Measurements from ENCODE around the gene BANF2.

DNA sequence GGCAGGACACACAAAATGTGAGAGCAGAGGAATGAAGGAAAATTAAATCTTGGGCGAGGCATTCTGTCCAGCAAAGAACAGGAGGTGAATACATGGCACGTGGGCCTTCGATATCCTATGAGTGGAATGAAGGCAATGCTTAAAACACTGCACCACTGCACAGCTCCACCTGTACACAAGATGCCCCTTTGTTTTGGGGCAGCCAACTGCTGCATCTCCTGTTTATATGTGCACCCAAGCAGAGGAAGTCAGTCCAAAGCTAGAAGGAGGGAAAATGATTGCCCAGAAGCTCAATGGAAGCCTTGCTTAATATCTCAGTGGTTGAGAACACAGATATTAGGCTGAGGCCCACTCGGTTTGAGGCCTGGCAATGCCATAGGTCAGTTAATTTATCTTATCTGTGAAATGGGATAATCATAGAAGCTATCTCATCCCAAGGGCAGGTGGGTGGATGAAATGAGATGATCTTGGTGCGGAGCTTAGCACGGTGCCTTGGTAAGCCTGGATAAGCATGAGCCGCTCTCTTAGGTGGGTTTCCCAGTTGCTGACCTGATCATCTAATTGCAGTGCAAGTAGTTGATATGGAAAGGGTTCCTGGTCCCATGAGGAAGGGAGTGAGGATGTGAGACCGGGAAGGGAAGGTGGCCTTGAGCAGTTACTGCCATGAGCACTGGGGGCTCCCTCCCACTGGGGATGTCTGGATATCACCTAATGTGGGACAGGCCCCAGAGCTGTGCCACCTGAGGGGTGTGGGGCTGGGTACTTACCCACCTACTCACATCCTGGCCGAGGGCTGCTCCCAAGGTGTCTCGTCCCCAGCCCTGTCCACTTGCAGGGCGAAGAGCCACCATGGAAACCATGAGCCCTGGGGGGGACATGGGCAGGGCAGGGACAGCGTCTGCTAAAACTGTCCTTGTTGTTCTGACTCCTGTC, 9.9 kb downstream of the BANF2 start:
- TF ChIP-seq, protein P1, sequence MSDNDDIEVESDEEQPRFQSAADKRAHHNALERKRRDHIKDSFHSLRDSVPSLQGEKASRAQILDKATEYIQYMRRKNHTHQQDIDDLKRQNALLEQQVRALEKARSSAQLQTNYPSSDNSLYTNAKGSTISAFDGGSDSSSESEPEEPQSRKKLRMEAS (IDR thresholded peaks at IDR 0.05; ENCODE audit: low read depth), result no peak
- no peak for TF ChIP-seq CTCF (IDR thresholded peaks at IDR 0.05)
- TF ChIP-seq EZH2phosphoT487 (IDR thresholded peaks at IDR 0.05; ENCODE audit: borderline replicate concordance, low read depth), result no peak
- no peak for TF ChIP-seq RAD21 (IDR thresholded peaks at IDR 0.05; ENCODE audit: low read length)
- no peak for TF ChIP-seq FOXJ3 (CRISPR knock-in tag; IDR thresholded peaks at IDR 0.05)
- TF ChIP-seq SIN3A (IDR thresholded peaks at IDR 0.05; ENCODE audit: borderline replicate concordance, low read depth, low read length), result no peak
- no peak for TF ChIP-seq EP300 (IDR thresholded peaks at IDR 0.05; ENCODE audit: borderline replicate concordance in 1 of 2, low read depth in 1 of 2, low read length in 1 of 2)
- no peak for TF ChIP-seq POLR2AphosphoS5 (IDR thresholded peaks at IDR 0.05; ENCODE audit: low read depth, low read length)
- TF ChIP-seq MXI1 (IDR thresholded peaks at IDR 0.05; ENCODE audit: low read depth, low read length), result no peak
- TF ChIP-seq GABPA (IDR thresholded peaks at IDR 0.05; ENCODE audit: low read depth), result no peak
- TF ChIP-seq JUND (IDR thresholded peaks at IDR 0.05), result no peak
